GM10266 (cell line): Measurements from ENCODE around the gene BAZ2B.

Experiments used
- DNase-seq: peaks from one replicate; pipeline ENCODE4 v3.0.0; 2012; ENCODE audit errors: extremely low spot score
- TF ChIP-seq, protein P1 (sequence below): IDR thresholded peaks from 2 replicates; pipeline ENCODE4 v1.5.1; 2012; ENCODE audit warnings: mild to moderate bottlenecking, low read depth; ENCODE audit not compliant: control insufficient read depth, insufficient read depth; ENCODE audit errors: missing control alignments

BAZ2B gene, protein sequence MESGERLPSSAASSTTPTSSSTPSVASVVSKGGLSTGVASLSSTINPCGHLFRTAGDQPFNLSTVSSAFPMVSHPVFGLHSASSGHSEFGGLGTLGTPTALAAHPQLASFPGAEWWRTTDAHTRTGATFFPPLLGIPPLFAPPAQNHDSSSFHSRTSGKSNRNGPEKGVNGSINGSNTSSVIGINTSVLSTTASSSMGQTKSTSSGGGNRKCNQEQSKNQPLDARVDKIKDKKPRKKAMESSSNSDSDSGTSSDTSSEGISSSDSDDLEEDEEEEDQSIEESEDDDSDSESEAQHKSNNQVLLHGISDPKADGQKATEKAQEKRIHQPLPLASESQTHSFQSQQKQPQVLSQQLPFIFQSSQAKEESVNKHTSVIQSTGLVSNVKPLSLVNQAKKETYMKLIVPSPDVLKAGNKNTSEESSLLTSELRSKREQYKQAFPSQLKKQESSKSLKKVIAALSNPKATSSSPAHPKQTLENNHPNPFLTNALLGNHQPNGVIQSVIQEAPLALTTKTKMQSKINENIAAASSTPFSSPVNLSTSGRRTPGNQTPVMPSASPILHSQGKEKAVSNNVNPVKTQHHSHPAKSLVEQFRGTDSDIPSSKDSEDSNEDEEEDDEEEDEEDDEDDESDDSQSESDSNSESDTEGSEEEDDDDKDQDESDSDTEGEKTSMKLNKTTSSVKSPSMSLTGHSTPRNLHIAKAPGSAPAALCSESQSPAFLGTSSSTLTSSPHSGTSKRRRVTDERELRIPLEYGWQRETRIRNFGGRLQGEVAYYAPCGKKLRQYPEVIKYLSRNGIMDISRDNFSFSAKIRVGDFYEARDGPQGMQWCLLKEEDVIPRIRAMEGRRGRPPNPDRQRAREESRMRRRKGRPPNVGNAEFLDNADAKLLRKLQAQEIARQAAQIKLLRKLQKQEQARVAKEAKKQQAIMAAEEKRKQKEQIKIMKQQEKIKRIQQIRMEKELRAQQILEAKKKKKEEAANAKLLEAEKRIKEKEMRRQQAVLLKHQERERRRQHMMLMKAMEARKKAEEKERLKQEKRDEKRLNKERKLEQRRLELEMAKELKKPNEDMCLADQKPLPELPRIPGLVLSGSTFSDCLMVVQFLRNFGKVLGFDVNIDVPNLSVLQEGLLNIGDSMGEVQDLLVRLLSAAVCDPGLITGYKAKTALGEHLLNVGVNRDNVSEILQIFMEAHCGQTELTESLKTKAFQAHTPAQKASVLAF (N-terminal part only)

DNA sequence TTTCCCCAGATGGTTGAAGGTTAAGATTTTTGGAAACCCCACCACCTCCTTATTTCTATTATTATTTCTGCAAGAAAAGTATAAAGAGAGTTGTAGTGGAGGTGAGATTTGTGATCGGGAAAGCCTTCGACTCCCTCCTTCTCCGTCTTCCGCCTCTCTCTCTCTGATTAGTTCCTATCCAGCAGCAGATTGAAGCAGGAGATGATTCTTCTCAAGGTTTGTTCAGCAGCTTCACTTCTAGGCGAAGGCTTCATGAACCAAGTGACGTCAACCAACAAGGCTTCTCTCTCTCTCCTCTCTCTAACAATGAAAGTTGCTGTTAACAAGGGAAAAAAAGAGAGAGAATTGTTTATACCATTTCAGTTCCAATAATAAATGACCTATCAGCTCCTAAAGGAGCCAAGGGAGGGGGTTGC, at the start of gene BAZ2B:
BAZ2B (minus strand) TSS at position 263 of the 416 bp plus-strand sequence. CDS start 137,829 bp downstream, outside the sequence.
- TF ChIP-seq, protein P1, sequence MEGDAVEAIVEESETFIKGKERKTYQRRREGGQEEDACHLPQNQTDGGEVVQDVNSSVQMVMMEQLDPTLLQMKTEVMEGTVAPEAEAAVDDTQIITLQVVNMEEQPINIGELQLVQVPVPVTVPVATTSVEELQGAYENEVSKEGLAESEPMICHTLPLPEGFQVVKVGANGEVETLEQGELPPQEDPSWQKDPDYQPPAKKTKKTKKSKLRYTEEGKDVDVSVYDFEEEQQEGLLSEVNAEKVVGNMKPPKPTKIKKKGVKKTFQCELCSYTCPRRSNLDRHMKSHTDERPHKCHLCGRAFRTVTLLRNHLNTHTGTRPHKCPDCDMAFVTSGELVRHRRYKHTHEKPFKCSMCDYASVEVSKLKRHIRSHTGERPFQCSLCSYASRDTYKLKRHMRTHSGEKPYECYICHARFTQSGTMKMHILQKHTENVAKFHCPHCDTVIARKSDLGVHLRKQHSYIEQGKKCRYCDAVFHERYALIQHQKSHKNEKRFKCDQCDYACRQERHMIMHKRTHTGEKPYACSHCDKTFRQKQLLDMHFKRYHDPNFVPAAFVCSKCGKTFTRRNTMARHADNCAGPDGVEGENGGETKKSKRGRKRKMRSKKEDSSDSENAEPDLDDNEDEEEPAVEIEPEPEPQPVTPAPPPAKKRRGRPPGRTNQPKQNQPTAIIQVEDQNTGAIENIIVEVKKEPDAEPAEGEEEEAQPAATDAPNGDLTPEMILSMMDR, result no peak
- peak; percentile 49 for DNase-seq

DNA sequence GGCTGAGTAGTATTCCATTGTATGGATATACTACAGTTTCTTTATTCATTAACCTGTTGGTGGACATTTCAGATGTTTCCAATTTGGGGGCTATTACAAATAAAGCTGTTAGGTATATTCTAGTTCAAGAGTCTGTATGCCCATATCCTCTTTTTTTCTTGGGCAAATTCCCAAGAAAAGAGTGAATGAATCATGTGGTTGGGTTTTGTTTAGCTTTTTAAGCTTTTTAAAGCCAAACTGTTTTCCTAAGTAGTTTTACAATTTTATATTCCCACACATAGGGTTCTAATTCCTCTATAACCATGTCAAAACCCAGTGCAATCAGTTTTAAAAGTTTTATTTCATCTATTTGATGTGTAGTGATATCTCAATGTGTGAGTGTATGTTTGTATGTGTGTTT, 44.9 kb upstream of the BAZ2B start:
- TF ChIP-seq, protein P1, result no peak
- no peak for DNase-seq

DNA sequence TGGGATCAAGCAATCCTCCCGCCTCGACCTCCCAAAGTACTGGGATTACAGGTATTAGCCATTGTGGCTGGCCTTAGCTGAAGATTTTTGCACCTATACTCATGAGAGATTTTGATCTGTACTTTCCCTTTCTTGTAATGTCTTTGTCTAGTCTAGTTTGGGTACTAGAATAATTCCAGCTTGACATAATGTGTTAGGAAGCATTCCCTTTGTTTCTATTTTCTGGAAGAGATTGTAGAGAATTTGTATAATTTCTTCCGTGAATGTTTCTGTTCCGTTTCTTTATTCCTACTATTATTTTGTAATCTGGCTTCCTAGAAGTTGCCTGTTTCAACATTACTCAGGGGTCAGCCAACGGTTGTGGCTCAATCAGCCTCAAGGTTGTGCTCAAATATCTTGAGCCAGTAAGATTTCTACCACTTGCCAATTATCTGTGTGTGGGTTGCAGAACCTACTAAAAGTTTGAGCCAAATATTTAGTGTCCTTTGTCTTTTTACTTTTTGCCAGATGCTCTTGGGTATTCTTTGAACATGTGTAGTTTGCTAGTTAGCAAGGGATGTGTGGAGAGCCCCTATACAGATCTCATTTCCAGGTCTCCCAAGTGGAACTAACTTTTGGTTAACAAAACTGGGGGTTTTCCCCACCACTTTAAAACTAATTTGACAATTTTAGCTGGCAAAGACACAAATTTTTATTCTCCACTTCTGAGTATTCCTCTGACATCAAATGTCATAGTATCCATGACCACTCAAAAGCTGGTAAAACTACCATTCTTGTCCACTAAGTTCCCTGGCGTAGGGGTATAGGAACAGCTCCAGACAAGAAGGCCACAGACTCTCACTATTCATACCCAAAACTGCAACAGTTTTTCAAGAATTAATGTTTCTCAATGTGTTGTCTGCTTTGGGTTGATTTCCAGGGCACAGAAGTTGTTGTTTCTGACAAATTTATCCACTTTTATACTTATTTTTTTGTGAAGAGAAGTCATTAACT, 42.8 kb upstream of the BAZ2B start:
- no peak for DNase-seq

DNA sequence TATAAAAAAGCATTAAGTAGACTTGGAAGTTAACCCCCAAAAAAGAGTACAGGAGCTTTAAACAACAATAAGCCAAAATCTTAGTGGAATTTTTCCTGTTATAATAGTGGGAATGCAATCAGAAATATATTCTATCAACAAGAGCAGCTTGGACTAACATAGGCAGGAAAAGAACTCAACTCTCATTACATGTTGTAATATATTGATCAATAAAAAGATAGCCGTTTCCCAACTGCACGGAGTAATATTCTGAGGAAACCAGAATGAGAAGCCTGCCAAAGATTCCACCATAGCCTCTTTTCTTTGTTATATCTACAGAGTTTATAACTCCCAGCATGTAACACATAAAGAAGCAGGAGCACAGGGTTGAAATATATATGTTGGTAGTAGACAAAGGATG, 37.6 kb upstream of the BAZ2B start:
- no peak for DNase-seq
- TF ChIP-seq, protein P1, result no peak

More for the DNA sequence above, 42.8 kb upstream of the BAZ2B start:
- TF ChIP-seq, protein P1, result no peak

DNA sequence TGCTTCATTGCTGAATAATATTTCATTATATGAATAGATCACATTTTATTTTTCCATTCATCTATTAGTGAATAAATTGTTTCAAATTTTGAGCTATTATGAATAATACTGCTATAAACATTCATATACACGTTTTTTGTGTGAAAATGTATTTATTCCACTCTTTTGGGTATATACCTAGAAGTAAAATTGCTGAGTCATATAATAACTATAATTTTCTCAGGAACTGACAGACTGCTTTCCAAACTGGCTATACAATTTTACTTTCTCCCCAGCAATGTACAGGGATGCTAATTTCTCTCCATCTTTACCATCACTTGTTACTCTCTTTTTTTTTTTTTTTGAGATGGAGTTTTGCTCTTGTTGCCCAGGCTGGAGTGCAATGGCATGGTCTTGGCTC, 35.5 kb upstream of the BAZ2B start:
- DNase-seq, result no peak
- TF ChIP-seq, protein P1, result no peak

DNA sequence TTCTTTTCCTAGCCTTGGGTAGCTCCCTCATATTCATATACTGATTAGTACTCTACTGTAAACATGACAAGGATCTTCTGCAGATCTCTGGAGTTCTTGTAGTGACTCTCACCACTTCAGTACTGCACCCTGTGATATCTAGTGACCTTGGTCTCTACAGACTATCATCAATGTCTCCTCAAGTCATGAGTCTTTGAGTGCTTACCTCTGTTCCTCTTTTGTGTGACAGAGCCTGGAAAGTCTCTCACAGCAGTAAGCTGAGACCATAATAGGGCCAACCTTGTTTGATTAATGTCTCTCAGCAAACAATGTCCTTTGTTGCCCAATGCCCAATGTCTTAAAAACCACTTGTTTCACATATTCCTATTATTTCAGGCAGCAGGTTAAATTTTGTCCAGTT, 34.2 kb upstream of the BAZ2B start:
- no peak for DNase-seq
- TF ChIP-seq, protein P1, result no peak
